Measurements from ENCODE around the gene ANAPC4. TPM values are rescaled to one million over a fixed set of nuclear protein-coding genes. Genes with fewer than 3 reads are reported as not detected.

Gene ANAPC4
- total RNA-seq, 2 donors from 2014 or later, result 41.0 to 41.1 TPM

- peaks cover 5 to 10% of the 10 kb centered on the region in 2 donors for H3K4me1 ChIP-seq (ENCODE audit: control insufficient read depth in 1 of 2, low read depth in 2 of 2)
- TF ChIP-seq CTCF (IDR thresholded peaks at IDR 0.05), result no peak
- DNase-seq (ENCODE audit: low spot score), result no peak
These were observed 65.8 kb downstream of the ANAPC4 start for GRCh38 chr4:25442863-25443307.

GRCh38 chr4:25443851-25444250 lies 66.8 kb downstream of the ANAPC4 start:
- no peak for DNase-seq (ENCODE audit: low spot score)
- H3K27me3 ChIP-seq (replicated peaks; ENCODE audit: insufficient read depth), result no peaks in the 10 kb centered on the region
- no peaks in the 10 kb centered on the region for H3K36me3 ChIP-seq
- H3K4me3 ChIP-seq, result no peak overlapping the region
- peaks cover 5 to 10% of the 10 kb centered on the region in 2 donors for H3K4me1 ChIP-seq (ENCODE audit: control insufficient read depth in 1 of 2, low read depth in 2 of 2)
- H3K27ac ChIP-seq, result no peak overlapping the region
- ATAC-seq (ENCODE audit: insufficient number of reproducible peaks, low FRiP score, low read depth), result no peak
- no peak for TF ChIP-seq CTCF (IDR thresholded peaks at IDR 0.05)
- H3K9me3 ChIP-seq, result no peaks in the 10 kb centered on the region

More at GRCh38 chr4:25442863-25443307, 65.8 kb downstream of the ANAPC4 start:
- H3K27me3 ChIP-seq (replicated peaks; ENCODE audit: insufficient read depth), result no peaks in the 10 kb centered on the region
- no peaks in the 10 kb centered on the region for H3K9me3 ChIP-seq
- no peak overlapping the region for H3K4me3 ChIP-seq
- no peak for ATAC-seq (ENCODE audit: insufficient number of reproducible peaks, low FRiP score, low read depth)
- no peaks in the 10 kb centered on the region for H3K36me3 ChIP-seq
- H3K27ac ChIP-seq, result no peak overlapping the region

GRCh38 chr4:25446611-25447010 lies 69.5 kb downstream of the ANAPC4 start:
- DNase-seq (ENCODE audit: low spot score) (no peak), ATAC-seq (ENCODE audit: insufficient number of reproducible peaks, low FRiP score, low read depth) (no peak)
- no peaks in the 10 kb centered on the region for H3K36me3 ChIP-seq
- H3K4me1 ChIP-seq (ENCODE audit: control insufficient read depth in 1 of 2, low read depth in 2 of 2), result no peaks in the 10 kb centered on the region
- no peak for TF ChIP-seq CTCF (IDR thresholded peaks at IDR 0.05)
- no peaks in the 10 kb centered on the region for H3K27me3 ChIP-seq (replicated peaks; ENCODE audit: insufficient read depth)
- no peaks in the 10 kb centered on the region for H3K9me3 ChIP-seq
- no peak overlapping the region for H3K27ac ChIP-seq
- no peak overlapping the region for H3K4me3 ChIP-seq

GRCh38 chr4:25448379-25449109 lies 71.5 kb downstream of the ANAPC4 start:
- Histone ChIP-seq H3K9me3 (no peaks in the 10 kb centered on the region), H3K36me3 (no peaks in the 10 kb centered on the region), H3K27me3 (replicated peaks; ENCODE audit: insufficient read depth) (no peaks in the 10 kb centered on the region), H3K4me1 (ENCODE audit: control insufficient read depth in 1 of 2, low read depth in 2 of 2) (no peaks in the 10 kb centered on the region), H3K27ac (no peak overlapping the region), H3K4me3 (no peak overlapping the region)
- DNase-seq (ENCODE audit: low spot score) (no peak), ATAC-seq (ENCODE audit: insufficient number of reproducible peaks, low FRiP score, low read depth) (no peak)
- TF ChIP-seq CTCF (IDR thresholded peaks at IDR 0.05), result no peak

- Histone ChIP-seq H3K4me3 (no peak overlapping the region), H3K27me3 (replicated peaks; ENCODE audit: insufficient read depth) (no peaks in the 10 kb centered on the region), H3K4me1 (ENCODE audit: control insufficient read depth in 1 of 2, low read depth in 2 of 2) (no peaks in the 10 kb centered on the region), H3K9me3 (no peaks in the 10 kb centered on the region), H3K27ac (no peak overlapping the region), H3K36me3 (no peaks in the 10 kb centered on the region)
- ATAC-seq (ENCODE audit: insufficient number of reproducible peaks, low FRiP score, low read depth) (no peak), DNase-seq (ENCODE audit: low spot score) (no peak)
- TF ChIP-seq CTCF (IDR thresholded peaks at IDR 0.05), result no peak
These were observed 72.2 kb downstream of the ANAPC4 start for GRCh38 chr4:25449270-25449669.
